HUES6 (cell line): ENCODE data around the gene HLX.

ENCODE experiments used
- H3K27ac ChIP-seq: 2 replicates; pipeline ENCODE4 v1.7.0; 2013; ENCODE audit warnings: low read depth, mild to moderate bottlenecking, low read length, inconsistent platforms
- H3K27me3 ChIP-seq: 2 replicates; pipeline ENCODE4 v1.6.1; 2013; ENCODE audit warnings: low read length; ENCODE audit not compliant: control insufficient read depth, insufficient read depth
- H3K36me3 ChIP-seq: 2 replicates; pipeline ENCODE4 v1.6.1; 2013; ENCODE audit warnings: low read length; ENCODE audit not compliant: control insufficient read depth, insufficient read depth
- H3K4me1 ChIP-seq: 2 replicates; pipeline ENCODE4 v1.6.1; 2013; ENCODE audit warnings: low read length; ENCODE audit not compliant: control insufficient read depth, insufficient read depth
- H3K4me3 ChIP-seq: 2 replicates; pipeline ENCODE4 v1.5.1; 2013; ENCODE audit warnings: low read depth, low read length
- H3K9ac ChIP-seq: one replicate; pipeline ENCODE4 v1.6.1; 2013; ENCODE audit warnings: mild to moderate bottlenecking, low read length
- H3K9me3 ChIP-seq: 2 replicates; pipeline ENCODE4 v1.6.1; 2013; ENCODE audit warnings: low read depth, low read length; ENCODE audit not compliant: control insufficient read depth, insufficient read depth

HLX gene

GRCh38 chr1:220875260-220875659, 4.0 kb upstream of the HLX start:
- Histone ChIP-seq H3K36me3 (no peaks in the 10 kb centered on the region), H3K9ac (no peak overlapping the region), H3K4me3 (no peak overlapping the region), H3K27ac (no peak overlapping the region), H3K27me3 (peaks cover 72% of the 10 kb centered on the region), H3K9me3 (no peaks in the 10 kb centered on the region), H3K4me1 (peaks cover 14% of the 10 kb centered on the region)

- H3K27me3 ChIP-seq = peaks cover 87% of the 10 kb centered on the region
- peak overlapping the region; percentile 66 for H3K4me3 ChIP-seq
- H3K9ac ChIP-seq = peak overlapping the region; percentile 60
- H3K27ac ChIP-seq = no peak overlapping the region
- H3K9me3 ChIP-seq = no peaks in the 10 kb centered on the region
- peaks cover 22% of the 10 kb centered on the region for H3K4me1 ChIP-seq
- no peaks in the 10 kb centered on the region for H3K36me3 ChIP-seq
Observed at GRCh38 chr1:220876511-220877376, 2.5 kb upstream of the HLX start.

DNA sequence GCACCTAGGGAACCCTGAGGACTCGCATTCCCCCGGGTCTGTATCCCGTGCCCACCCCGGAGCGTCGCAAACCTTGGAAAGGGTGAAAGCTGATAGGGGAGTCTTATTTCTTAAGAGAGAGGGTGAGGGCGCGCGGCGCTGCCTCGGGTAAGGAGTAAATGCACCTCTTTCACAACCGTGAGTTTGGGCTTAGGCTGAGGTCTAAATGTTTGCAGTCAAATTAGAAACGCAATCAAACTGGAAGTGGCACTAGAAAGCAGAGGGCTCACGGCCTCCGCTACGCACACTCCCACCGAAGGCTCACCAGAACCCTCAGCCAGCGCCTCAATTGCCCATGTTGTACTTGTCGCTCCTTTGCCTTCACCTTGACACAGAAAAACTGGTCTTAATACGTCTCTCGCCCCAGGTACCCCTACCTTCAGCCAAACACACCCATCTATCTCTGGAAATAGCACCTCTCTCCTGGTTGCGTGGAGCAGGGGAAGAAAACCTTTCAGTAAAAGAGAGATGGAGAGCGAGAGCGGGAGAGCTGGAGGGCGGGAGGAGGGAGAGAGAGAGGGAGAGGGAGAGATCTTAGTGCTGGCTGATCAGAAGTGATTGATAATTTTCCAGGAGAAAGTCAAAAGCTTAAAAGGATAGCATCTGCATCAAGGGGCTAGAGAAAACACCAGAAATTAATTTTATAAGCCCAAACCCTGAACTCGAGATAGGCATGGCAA, 1.7 kb upstream of the HLX start:
- H3K27ac ChIP-seq = no peak overlapping the region
- H3K36me3 ChIP-seq = no peaks in the 10 kb centered on the region
- H3K9me3 ChIP-seq = no peaks in the 10 kb centered on the region
- H3K4me3 ChIP-seq = peak overlapping the region; percentile 66
- H3K4me1 ChIP-seq = peaks cover 30% of the 10 kb centered on the region
- peak overlapping the region; percentile 60 for H3K9ac ChIP-seq
- peaks cover 91% of the 10 kb centered on the region for H3K27me3 ChIP-seq

DNA sequence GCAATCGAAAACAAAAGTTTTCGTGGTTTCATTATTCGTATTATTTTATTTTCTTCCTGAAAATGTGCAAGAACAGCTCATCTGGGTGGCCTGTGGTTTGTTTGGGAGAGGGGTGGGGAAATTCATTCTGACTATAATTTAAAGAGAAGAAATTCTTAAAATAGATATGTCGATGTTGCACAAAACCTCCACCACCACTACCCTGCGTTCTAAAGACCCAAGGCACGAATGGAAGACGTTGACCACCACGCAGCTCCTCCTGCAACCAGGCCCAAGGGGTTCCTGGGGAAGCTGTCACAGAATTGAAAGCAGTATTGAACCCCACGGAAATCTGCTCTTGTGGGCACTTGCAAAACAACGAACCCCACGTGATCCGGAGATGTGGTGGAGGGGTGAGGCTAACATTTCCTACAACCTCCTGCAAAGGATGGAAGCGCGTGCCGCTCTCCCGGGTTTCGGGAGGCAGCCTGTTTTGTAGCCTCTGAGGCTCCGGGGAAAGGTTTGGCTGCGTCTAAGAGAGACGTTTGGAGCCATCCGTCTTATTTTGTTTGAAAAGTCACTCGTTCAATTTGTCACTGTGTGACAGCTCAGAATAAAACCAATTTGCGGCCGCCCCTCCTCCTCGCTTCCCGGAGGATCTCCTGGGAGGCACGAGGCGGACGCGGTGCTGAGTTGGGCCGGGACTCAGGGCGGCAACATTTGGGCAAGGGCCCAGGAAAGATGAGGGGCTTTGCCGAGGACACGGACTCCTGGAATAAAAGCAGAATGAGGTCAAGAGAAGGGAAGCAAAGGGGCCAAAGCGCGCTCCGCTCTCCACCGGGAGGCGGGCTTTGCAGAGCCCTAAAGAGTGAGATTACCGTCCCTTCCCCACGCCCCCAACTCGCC, 810 bp upstream of the HLX start:
- Histone ChIP-seq H3K9ac (peak overlapping the region; percentile 14), H3K27me3 (peaks cover 97% of the 10 kb centered on the region), H3K4me1 (peaks cover 35% of the 10 kb centered on the region), H3K27ac (no peak overlapping the region), H3K4me3 (peak overlapping the region; percentile 66), H3K36me3 (no peaks in the 10 kb centered on the region), H3K9me3 (no peaks in the 10 kb centered on the region)

DNA sequence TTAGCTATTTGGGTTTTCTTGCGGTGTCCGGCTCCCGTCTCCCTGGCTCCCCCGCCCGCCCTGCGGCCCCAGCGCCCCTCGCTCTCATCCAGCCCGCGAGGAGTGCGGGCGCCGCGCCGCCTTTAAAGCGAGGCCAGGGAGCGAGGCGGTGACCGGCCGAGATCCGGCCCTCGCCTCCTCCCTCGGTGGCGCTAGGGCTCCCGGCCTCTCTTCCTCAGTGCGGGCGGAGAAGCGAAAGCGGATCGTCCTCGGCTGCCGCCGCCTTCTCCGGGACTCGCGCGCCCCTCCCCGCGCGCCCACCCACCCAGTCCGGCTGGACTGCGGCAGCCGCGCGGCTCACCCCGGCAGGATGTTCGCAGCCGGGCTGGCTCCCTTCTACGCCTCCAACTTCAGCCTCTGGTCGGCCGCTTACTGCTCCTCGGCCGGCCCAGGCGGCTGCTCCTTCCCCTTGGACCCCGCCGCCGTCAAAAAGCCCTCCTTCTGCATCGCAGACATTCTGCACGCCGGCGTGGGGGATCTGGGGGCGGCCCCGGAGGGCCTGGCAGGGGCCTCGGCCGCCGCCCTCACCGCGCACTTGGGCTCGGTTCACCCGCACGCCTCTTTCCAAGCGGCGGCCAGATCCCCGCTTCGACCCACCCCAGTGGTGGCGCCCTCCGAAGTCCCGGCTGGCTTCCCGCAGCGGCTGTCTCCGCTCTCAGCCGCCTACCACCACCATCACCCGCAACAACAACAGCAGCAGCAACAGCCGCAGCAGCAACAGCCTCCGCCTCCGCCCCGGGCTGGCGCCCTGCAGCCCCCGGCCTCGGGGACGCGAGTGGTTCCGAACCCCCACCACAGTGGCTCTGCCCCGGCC, 492 bp downstream of the HLX start:
- no peak overlapping the region for H3K27ac ChIP-seq
- H3K4me3 ChIP-seq = peak overlapping the region; percentile 66
- no peaks in the 10 kb centered on the region for H3K36me3 ChIP-seq
- no peaks in the 10 kb centered on the region for H3K9me3 ChIP-seq
- peaks cover 100% of the 10 kb centered on the region for H3K27me3 ChIP-seq
- H3K9ac ChIP-seq = peak overlapping the region; percentile 62
- H3K4me1 ChIP-seq = peaks cover 40% of the 10 kb centered on the region

GRCh38 chr1:220880362-220880670, 1.1 kb downstream of the HLX start:
- no peak overlapping the region for H3K27ac ChIP-seq
- peak overlapping the region; percentile 62 for H3K9ac ChIP-seq
- no peaks in the 10 kb centered on the region for H3K36me3 ChIP-seq
- H3K9me3 ChIP-seq = no peaks in the 10 kb centered on the region
- peaks cover 45% of the 10 kb centered on the region for H3K4me1 ChIP-seq
- H3K4me3 ChIP-seq = peak overlapping the region; percentile 66
- H3K27me3 ChIP-seq = peaks cover 100% of the 10 kb centered on the region

- H3K27me3 ChIP-seq = peaks cover 100% of the 10 kb centered on the region
- no peak overlapping the region for H3K27ac ChIP-seq
- H3K9me3 ChIP-seq = no peaks in the 10 kb centered on the region
- no peaks in the 10 kb centered on the region for H3K36me3 ChIP-seq
- peaks cover 45% of the 10 kb centered on the region for H3K4me1 ChIP-seq
- peak overlapping the region; percentile 62 for H3K9ac ChIP-seq
- H3K4me3 ChIP-seq = peak overlapping the region; percentile 66
Observed at GRCh38 chr1:220880726-220881506, 1.7 kb downstream of the HLX start.

DNA sequence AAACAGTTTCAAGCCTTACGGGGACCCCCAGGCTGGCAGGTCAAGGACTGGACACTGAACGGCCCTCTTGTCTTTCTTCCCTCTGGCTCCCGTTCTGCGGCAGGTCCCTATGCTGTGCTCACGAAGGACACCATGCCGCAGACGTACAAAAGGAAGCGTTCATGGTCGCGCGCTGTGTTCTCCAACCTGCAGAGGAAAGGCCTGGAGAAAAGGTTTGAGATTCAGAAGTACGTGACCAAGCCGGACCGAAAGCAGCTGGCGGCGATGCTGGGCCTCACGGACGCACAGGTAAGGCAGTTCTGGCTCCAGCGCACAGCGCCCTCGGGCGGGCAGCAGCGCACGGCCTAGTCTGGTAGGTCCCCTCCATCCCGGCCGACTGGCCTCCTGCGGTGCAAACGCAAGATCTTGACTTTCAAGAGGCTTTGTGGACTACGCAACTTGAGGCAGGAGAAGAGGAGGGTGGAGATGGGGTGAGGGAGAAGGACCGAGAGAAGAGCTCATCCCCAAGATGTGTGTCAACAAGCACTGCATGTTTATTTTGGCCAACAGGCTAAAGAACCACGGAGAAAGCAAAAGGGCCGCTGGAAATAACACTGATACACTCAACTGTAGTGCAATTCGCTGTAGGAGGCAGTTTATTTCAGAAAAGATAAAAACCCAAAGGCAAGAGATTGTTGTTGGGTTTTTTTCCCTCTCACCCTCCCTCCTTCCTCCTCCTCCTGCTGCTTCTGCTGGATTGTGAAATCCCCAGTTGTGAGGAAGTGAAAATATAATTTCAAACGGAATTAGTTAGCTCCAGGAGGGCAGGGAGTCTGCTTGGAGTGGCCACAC, 3.0 kb downstream of the HLX start:
- peak overlapping the region; percentile 35 for H3K9ac ChIP-seq
- H3K36me3 ChIP-seq = no peaks in the 10 kb centered on the region
- H3K4me3 ChIP-seq = peak overlapping the region; percentile 66
- peaks cover 100% of the 10 kb centered on the region for H3K27me3 ChIP-seq
- H3K4me1 ChIP-seq = peaks cover 50% of the 10 kb centered on the region
- no peaks in the 10 kb centered on the region for H3K9me3 ChIP-seq
- no peak overlapping the region for H3K27ac ChIP-seq

DNA sequence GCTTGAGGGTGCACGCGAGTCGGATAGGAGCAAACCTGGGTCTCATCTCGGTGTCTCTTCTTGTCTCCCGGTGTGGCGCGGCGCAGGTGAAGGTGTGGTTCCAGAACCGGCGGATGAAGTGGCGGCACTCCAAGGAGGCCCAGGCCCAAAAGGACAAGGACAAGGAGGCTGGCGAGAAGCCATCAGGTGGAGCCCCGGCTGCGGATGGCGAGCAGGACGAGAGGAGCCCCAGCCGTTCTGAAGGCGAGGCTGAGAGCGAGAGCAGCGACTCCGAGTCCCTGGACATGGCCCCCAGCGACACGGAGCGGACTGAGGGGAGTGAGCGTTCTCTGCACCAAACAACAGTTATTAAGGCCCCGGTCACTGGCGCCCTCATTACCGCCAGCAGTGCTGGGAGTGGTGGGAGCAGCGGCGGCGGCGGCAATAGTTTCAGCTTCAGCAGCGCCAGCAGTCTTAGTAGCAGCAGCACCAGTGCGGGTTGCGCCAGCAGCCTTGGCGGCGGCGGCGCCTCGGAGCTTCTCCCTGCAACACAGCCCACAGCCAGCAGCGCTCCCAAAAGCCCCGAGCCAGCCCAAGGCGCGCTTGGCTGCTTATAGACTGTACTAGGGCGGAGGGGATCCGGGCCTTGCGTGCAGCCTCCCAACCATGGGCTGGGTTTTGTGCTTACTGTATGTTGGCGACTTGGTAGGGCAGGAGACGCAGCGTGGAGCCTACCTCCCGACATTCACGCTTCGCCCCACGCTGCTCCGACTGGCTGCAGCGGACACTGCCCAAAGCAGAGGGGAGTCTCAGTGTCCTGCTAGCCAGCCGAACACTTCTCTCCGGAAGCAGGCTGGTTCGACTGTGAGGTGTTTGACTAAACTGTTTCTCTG, 5.1 kb downstream of the HLX start:
- Histone ChIP-seq H3K4me3 (peak overlapping the region; percentile 46), H3K9me3 (no peaks in the 10 kb centered on the region), H3K4me1 (peaks cover 53% of the 10 kb centered on the region), H3K9ac (peak overlapping the region; percentile 37), H3K27me3 (peaks cover 100% of the 10 kb centered on the region), H3K36me3 (no peaks in the 10 kb centered on the region), H3K27ac (no peak overlapping the region)
